ENCODE results near the gene PRRC2A. TPM values are rescaled to one million over a fixed set of nuclear protein-coding genes. Genes with fewer than 3 reads are reported as not detected.

Gene PRRC2A
- total RNA-seq, 8 experiments from 2014 or later = 53.2 to 259 (median 92.0) TPM

GRCh38 chr6:31676904-31677303, 56.4 kb downstream of the PRRC2A start:
- H3K4me1 ChIP-seq (replicated peaks in 1 of 2) = peaks cover 0 to 8% of the 10 kb centered on the region in 2 donors
- no peak overlapping the region for H3K27ac ChIP-seq
- no peak overlapping the region for H3K4me3 ChIP-seq
- 0 to 86% (median 52%) methylated on average over 1 to 6 of the region's 6 CpGs; no CpG with 5 or more reads in 2 of the 10 experiments for WGBS, 10 experiments
- no peak for ATAC-seq (replicated peaks in 6 of 8)
- in situ Hi-C loops (cut with MboI; ENCODE audit: low pct_unique_long_range_greater_than_20kb in 2 of 9, low sequenced_read_pairs in 9 of 9, unreplicated experiment in 9 of 9) = loop anchor here in 1 of 9 experiments (25.0 kb wide), 1 partner anchor 285 kb away; the partner anchor contains the start of genes DXO, NELFE and SKIC2

GRCh38 chr6:31677955-31678354, 57.4 kb downstream of the PRRC2A start:
- in situ Hi-C loops (cut with MboI; ENCODE audit: low pct_unique_long_range_greater_than_20kb in 2 of 9, low sequenced_read_pairs in 9 of 9, unreplicated experiment in 9 of 9) = loop anchor here in 1 of 9 experiments (25.0 kb wide), 1 partner anchor 284 kb away; the partner anchor contains the start of genes DXO, NELFE and SKIC2

GRCh38 chr6:31680226-31681134, 60.0 kb downstream of the PRRC2A start, which contains the start of gene LY6G5C:
Gene LY6G5C (minus strand): TSS chr6:31681067. CDS start chr6:31680373, 694 bp downstream.
- in situ Hi-C loops (cut with MboI; ENCODE audit: low pct_unique_long_range_greater_than_20kb in 2 of 9, low sequenced_read_pairs in 9 of 9, unreplicated experiment in 9 of 9) = loop anchor here in 1 of 9 experiments (25.0 kb wide), 1 partner anchor 282 kb away; the partner anchor contains the start of genes DXO, NELFE and SKIC2
- Histone ChIP-seq H3K4me1 (replicated peaks in 1 of 2) (peaks cover 17 to 22% of the 10 kb centered on the region in 2 donors), H3K4me3 (peak within 1 kb of the TSS in 4 of 5 donors; percentile 1 to 14 (median 8)), H3K27ac (no peak within 1 kb of the TSS)
- ATAC-seq (replicated peaks in 6 of 8) = peak; percentile 59 to 87 (median 69)
- 0 to 40% (median 0%) methylated on average over 4 to 11 of the region's 17 CpGs; no CpG with 5 or more reads in 1 of the 10 experiments for WGBS, 10 experiments

More at GRCh38 chr6:31677955-31678354, 57.4 kb downstream of the PRRC2A start:
- 30 to 100% (median 78%) methylated on average over 1 to 8 of the region's 8 CpGs; no CpG with 5 or more reads in 2 of the 10 experiments for WGBS, 10 experiments
- Histone ChIP-seq H3K4me3 (no peak overlapping the region), H3K27ac (no peak overlapping the region), H3K4me1 (replicated peaks in 1 of 2) (peaks cover 6 to 10% of the 10 kb centered on the region in 2 donors)
- no peak for ATAC-seq (replicated peaks in 6 of 8)

- no peak overlapping the region for H3K27ac ChIP-seq
- peak overlapping the region in 4 of 5 donors; percentile 1 to 14 (median 8) for H3K4me3 ChIP-seq
- ATAC-seq (replicated peaks in 6 of 8) = peak; percentile 9 to 67 (median 18)
- peaks cover 17 to 22% of the 10 kb centered on the region in 2 donors for H3K4me1 ChIP-seq (replicated peaks in 1 of 2)
- WGBS, 10 experiments = 0 to 50% (median 17%) methylated on average over 2 to 5 of the region's 40 CpGs; no CpG with 5 or more reads in 5 of the 10 experiments
- in situ Hi-C loops (cut with MboI; ENCODE audit: low pct_unique_long_range_greater_than_20kb in 2 of 9, low sequenced_read_pairs in 9 of 9, unreplicated experiment in 9 of 9) = loop anchor here in 1 of 9 experiments (25.0 kb wide), 1 partner anchor 281 kb away; the partner anchor contains the start of genes DXO, NELFE and SKIC2
Observed at GRCh38 chr6:31681135-31681671, 60.7 kb downstream of the PRRC2A start.

GRCh38 chr6:31683591-31683990, 63.1 kb downstream of the PRRC2A start:
- in situ Hi-C loops (cut with MboI; ENCODE audit: low pct_unique_long_range_greater_than_20kb in 2 of 9, low sequenced_read_pairs in 9 of 9, unreplicated experiment in 9 of 9) = loop anchor here in 1 of 9 experiments (25.0 kb wide), 1 partner anchor 279 kb away; the partner anchor contains the start of genes DXO, NELFE and SKIC2
- 37 to 90% (median 57%) methylated on average over 1 to 11 of the region's 13 CpGs; no CpG with 5 or more reads in 3 of the 10 experiments for WGBS, 10 experiments
- Histone ChIP-seq H3K4me1 (replicated peaks in 1 of 2) (peaks cover 17 to 22% of the 10 kb centered on the region in 2 donors), H3K4me3 (peak overlapping the region; percentile 15 to 28 (median 23)), H3K27ac (peak overlapping the region; percentile 66 to 75)
- peak in 5 of 8 experiments; percentile 3 to 34 (median 27) for ATAC-seq (replicated peaks in 6 of 8)

- in situ Hi-C loops (cut with MboI; ENCODE audit: low pct_unique_long_range_greater_than_20kb in 2 of 9, low sequenced_read_pairs in 9 of 9, unreplicated experiment in 9 of 9) = loop anchor here in 1 of 9 experiments (25.0 kb wide), 1 partner anchor 276 kb away; the partner anchor contains the start of genes DXO, NELFE and SKIC2
- no peak overlapping the region for H3K4me3 ChIP-seq
- ATAC-seq (replicated peaks in 6 of 8) = no peak
- H3K27ac ChIP-seq = no peak overlapping the region
- 0 to 100% (median 71%) methylated on average over 1 to 3 of the region's 5 CpGs; no CpG with 5 or more reads in 7 of the 10 experiments for WGBS, 10 experiments
- H3K4me1 ChIP-seq (replicated peaks in 1 of 2) = peaks cover 15 to 17% of the 10 kb centered on the region in 2 donors
Observed at GRCh38 chr6:31686483-31686882, 66.0 kb downstream of the PRRC2A start.

- WGBS, 10 experiments = 67 to 100% methylated on average over 1 to 3 of the region's 8 CpGs; no CpG with 5 or more reads in 8 of the 10 experiments
- in situ Hi-C loops (cut with MboI; ENCODE audit: low pct_unique_long_range_greater_than_20kb in 2 of 9, low sequenced_read_pairs in 9 of 9, unreplicated experiment in 9 of 9) = loop anchor here in 1 of 9 experiments (25.0 kb wide), 1 partner anchor 275 kb away; the partner anchor contains the start of genes DXO, NELFE and SKIC2
- ATAC-seq (replicated peaks in 6 of 8) = no peak
- peaks cover 14 to 17% of the 10 kb centered on the region in 2 donors for H3K4me1 ChIP-seq (replicated peaks in 1 of 2)
- no peak overlapping the region for H3K4me3 ChIP-seq
- H3K27ac ChIP-seq = no peak overlapping the region
Observed at GRCh38 chr6:31687321-31687720, 66.8 kb downstream of the PRRC2A start.

Other genes starting within 250 kb of the PRRC2A start
- 10 to 100 TPM in 4 of 8 experiments, 1 to 10 TPM in 4; 4.1 to 64.5 (median 10.3) TPM for gene MICA, start 217.1 kb upstream of the PRRC2A start, total RNA-seq
- gene MICB, start 122.6 kb upstream of the PRRC2A start, total RNA-seq = 1 to 10 TPM in 5 of 8 experiments, under 1 TPM in 2, not detected in 1; 0.49 to 4.2 (median 1.9) TPM
- gene MCCD1, start 91.8 kb upstream of the PRRC2A start, total RNA-seq = 1 to 10 TPM in 2 of 8 experiments, under 1 TPM in 5, not detected in 1; 0.38 to 1.9 (median 0.75) TPM
- gene DDX39B, start 78.7 kb upstream of the PRRC2A start, total RNA-seq = 100 to 1,000 TPM; 238 to 564 (median 386) TPM
- 100 to 1,000 TPM in 2 of 8 experiments, 10 to 100 TPM in 3, 1 to 10 TPM in 2, under 1 TPM in 1; 0.25 to 110 (median 48.1) TPM for gene ATP6V1G2, start 74.1 kb upstream of the PRRC2A start, total RNA-seq
- 10 to 100 TPM; 24.2 to 44.5 (median 31.6) TPM for gene NFKBIL1, start 73.1 kb upstream of the PRRC2A start, total RNA-seq
- gene LTA, start 48.4 kb upstream of the PRRC2A start, total RNA-seq = under 1 TPM in 6 of 8 experiments, not detected in 2; 0.11 to 0.76 (median 0.41) TPM
- 1 to 10 TPM in 1 of 8 experiments, under 1 TPM in 3, not detected in 4; 0.17 to 3.9 (median 0.68) TPM for gene TNF, start 45.1 kb upstream of the PRRC2A start, total RNA-seq
- gene LTB, start 38.3 kb upstream of the PRRC2A start, total RNA-seq = 1 to 10 TPM in 2 of 8 experiments, under 1 TPM in 5, not detected in 1; 0.18 to 1.9 (median 0.81) TPM
- 1 to 10 TPM in 2 of 8 experiments, under 1 TPM in 5, not detected in 1; 0.21 to 2.6 (median 0.63) TPM for gene LST1, start 34.4 kb upstream of the PRRC2A start, total RNA-seq
- under 1 TPM in 3 of 8 experiments, not detected in 5; 0.29 to 0.71 (median 0.31) TPM for gene NCR3, start 27.7 kb upstream of the PRRC2A start, total RNA-seq
- 1 to 10 TPM in 5 of 8 experiments, not detected in 3; 1.1 to 3.1 (median 2.0) TPM for gene AIF1, start 5.5 kb upstream of the PRRC2A start, total RNA-seq
- gene BAG6, start 31.9 kb downstream of the PRRC2A start, total RNA-seq = 100 to 1,000 TPM; 159 to 322 (median 247) TPM
- 1 to 10 TPM; 2.3 to 6.8 (median 5.3) TPM for gene APOM, start 35.2 kb downstream of the PRRC2A start, total RNA-seq
- gene C6orf47, start 40.1 kb downstream of the PRRC2A start, total RNA-seq = 10 to 100 TPM; 10.8 to 24.6 (median 15.5) TPM
- gene GPANK1, start 44.3 kb downstream of the PRRC2A start, total RNA-seq = 10 to 100 TPM; 15.2 to 27.2 (median 22.0) TPM
- 100 to 1,000 TPM; 112 to 225 (median 167) TPM for gene CSNK2B, start 45.4 kb downstream of the PRRC2A start, total RNA-seq
- 10 to 100 TPM in 2 of 8 experiments, 1 to 10 TPM in 6; 3.0 to 20.9 (median 6.3) TPM for gene LY6G5B, start 49.3 kb downstream of the PRRC2A start, total RNA-seq
- gene LY6G5C, start 60.4 kb downstream of the PRRC2A start, total RNA-seq = 1 to 10 TPM; 1.3 to 7.1 (median 2.8) TPM
- 10 to 100 TPM; 43.8 to 69.0 (median 52.5) TPM for gene ABHD16A, start 82.6 kb downstream of the PRRC2A start, total RNA-seq
- not detected for gene LY6G6F, start 86.2 kb downstream of the PRRC2A start, total RNA-seq
- not detected for gene LY6G6D, start 94.6 kb downstream of the PRRC2A start, total RNA-seq
- gene LY6G6C, start 101.0 kb downstream of the PRRC2A start, total RNA-seq = 1 to 10 TPM in 1 of 8 experiments, under 1 TPM in 4, not detected in 3; 0.16 to 1.6 (median 0.41) TPM
- gene MPIG6B, start 102.7 kb downstream of the PRRC2A start, total RNA-seq = 1 to 10 TPM in 2 of 8 experiments, under 1 TPM in 6; 0.18 to 1.8 (median 0.58) TPM
- gene DDAH2, start 108.6 kb downstream of the PRRC2A start, total RNA-seq = 100 to 1,000 TPM in 5 of 8 experiments, 10 to 100 TPM in 3; 15.5 to 168 (median 120) TPM
- gene CLIC1, start 115.8 kb downstream of the PRRC2A start, total RNA-seq = 100 to 1,000 TPM in 5 of 8 experiments, 10 to 100 TPM in 3; 73.5 to 627 (median 176) TPM
- 10 to 100 TPM in 5 of 8 experiments, 1 to 10 TPM in 3; 3.8 to 65.3 (median 11.3) TPM for gene MSH5, start 119.3 kb downstream of the PRRC2A start, total RNA-seq
- 1 to 10 TPM in 7 of 8 experiments, under 1 TPM in 1; 0.87 to 8.0 (median 2.7) TPM for gene SAPCD1, start 141.9 kb downstream of the PRRC2A start, total RNA-seq
- 1 to 10 TPM in 6 of 8 experiments, under 1 TPM in 2; 0.63 to 2.9 (median 1.4) TPM for gene VWA7, start 156.6 kb downstream of the PRRC2A start, total RNA-seq
- gene VARS1, start 175.0 kb downstream of the PRRC2A start, total RNA-seq = 100 to 1,000 TPM in 2 of 8 experiments, 10 to 100 TPM in 6; 26.4 to 135 (median 52.7) TPM
- 10 to 100 TPM; 34.8 to 79.8 (median 47.1) TPM for gene LSM2, start 186.3 kb downstream of the PRRC2A start, total RNA-seq
- 1 to 10 TPM; 1.0 to 4.3 (median 3.1) TPM for gene HSPA1L, start 194.6 kb downstream of the PRRC2A start, total RNA-seq
- gene HSPA1A, start 194.8 kb downstream of the PRRC2A start, total RNA-seq = 100 to 1,000 TPM in 2 of 8 experiments, 10 to 100 TPM in 6; 29.3 to 514 (median 92.4) TPM
- 100 to 1,000 TPM in 6 of 8 experiments, 10 to 100 TPM in 2; 68.6 to 489 (median 130) TPM for gene HSPA1B, start 207.0 kb downstream of the PRRC2A start, total RNA-seq
- gene NEU1, start 242.1 kb downstream of the PRRC2A start, total RNA-seq = 100 to 1,000 TPM in 1 of 8 experiments, 10 to 100 TPM in 7; 22.8 to 106 (median 36.2) TPM

Measured in motor neuron (in vitro differentiated cells).